Transverse colon (tissue), 4 donors: ENCODE data around the gene TRIM7. TPM values are rescaled to one million over a fixed set of nuclear protein-coding genes. Genes with fewer than 3 reads are reported as not detected.

Experiments used
- DNase-seq: peaks from one replicate; pipeline ENCODE4 v3.0.0-alpha.2; 2019
- H3K27ac ChIP-seq, 4 donors: fragments of 200-600 bp; sonication (generic); 2 replicates each; pipeline ENCODE4 v1.5.1; 2016 to 2018; ENCODE audit warnings: inconsistent platforms in 4 of 4
- H3K27me3 ChIP-seq: fragments of 200-600 bp; sonication (generic); 2 replicates; pipeline ENCODE4 v1.5.1; 2017; ENCODE audit warnings: inconsistent platforms
- H3K36me3 ChIP-seq, 4 donors: fragments of 200-600 bp; sonication (generic); 2 replicates each; pipeline ENCODE4 v1.5.1; 2017 to 2019; ENCODE audit warnings: inconsistent platforms in 4 of 4
- H3K4me1 ChIP-seq, 4 donors: fragments of 200-600 bp; sonication (generic); 2 replicates each; pipeline ENCODE4 v1.5.1; 2017 to 2020; ENCODE audit warnings: inconsistent platforms in 4 of 4
- H3K4me3 ChIP-seq, 4 donors: fragments of 200-600 bp; sonication (generic); 1 replicate in 1 of 4; 2 replicates in 3 of 4; pipeline versions ENCODE4 v1.5.1 to v1.6.1; 2017 to 2019; ENCODE audit warnings: inconsistent platforms in 4 of 4
- H3K9me3 ChIP-seq, 2 donors: fragments of 200-600 bp; sonication (generic); 2 replicates each; pipeline ENCODE4 v1.5.1; 2017 to 2019; ENCODE audit warnings: inconsistent platforms in 2 of 2
- CTCF ChIP-seq, 5 experiments: fragments of 200-600 bp in 3 of 5; fragments of 450-650 bp in 2 of 5; sonication (generic) in 3 of 5; IDR thresholded peaks; 1 replicate in 2 of 5; 2 replicates in 3 of 5; pipeline ENCODE4 v1.5.1; 2016 to 2017; ENCODE audit warnings: antibody characterized with exemption in 5 of 5, inconsistent platforms in 3 of 5, mild to moderate bottlenecking in 2 of 5, moderate library complexity in 1 of 5
- EP300 ChIP-seq: sonication (generic); formaldehyde crosslinking; IDR thresholded peaks from one replicate; pipeline ENCODE4 v1.6.1; 2017; ENCODE audit warnings: antibody characterized with exemption, low read depth
- POLR2A ChIP-seq: fragments of 450-650 bp; IDR thresholded peaks from one replicate; pipeline ENCODE4 v1.6.1; 2016; ENCODE audit warnings: antibody characterized with exemption, mild to moderate bottlenecking, moderate library complexity
- POLR2AphosphoS5 ChIP-seq, 3 donors: sonication (generic); formaldehyde crosslinking; IDR thresholded peaks; one replicate each; pipeline ENCODE4 v1.6.1; 2016; ENCODE audit warnings: antibody characterized with exemption in 3 of 3
- WGBS, 2 donors: methylation state at CpG; one replicate each; pipeline ENCODE4 v1.1.5; 2018; ENCODE audit warnings: low coverage in 1 of 2; 5-methylcytosine and 5-hydroxymethylcytosine counted together
- in situ Hi-C, 4 donors: fragments of 200-750 bp; cut with MboI; loops; one replicate each; pipeline versions ENCODE4 v1.15.0 to v1.15.1; 2017; ENCODE audit warnings: low sequenced_read_pairs in 3 of 4, low pct_ligation_motif_present in 1 of 4, low pct_unique_long_range_greater_than_20kb in 1 of 4
- intact Hi-C: fragments of 100-400 bp; cut with DNase I; formaldehyde crosslinking; loops from one replicate; pipeline ENCODE4 v1.15.1; 2023; ENCODE audit warnings: low total_unique reads
- total RNA-seq, 4 donors: library from RNA; depleted of rRNA; stranded (reverse); fragments of >200 nt; gene quantifications; one replicate each; pipeline ENCODE4 v1.1.0, GENCODE V29; 2016

The TRIM7 gene
- total RNA-seq, 4 donors from 2014 or later: 2.5 to 16.7 (median 7.5) TPM; not detected in 1

GRCh38 chr5:181186022-181186421 lies 19.0 kb downstream of the TRIM7 start:
- no peak for TF ChIP-seq POLR2AphosphoS5 (IDR thresholded peaks at IDR 0.05)
- no peak for TF ChIP-seq EP300
- no peak for TF ChIP-seq CTCF (IDR thresholded peaks at IDR 0.05)
- TF ChIP-seq POLR2A: no peak
- DNase-seq: no peak
- Histone ChIP-seq H3K4me1 (peaks cover 0 to 32% (median 16%) of the 10 kb centered on the region in 4 donors), H3K27me3 (no peaks in the 10 kb centered on the region), H3K36me3 (no peaks in the 10 kb centered on the region), H3K27ac (no peak overlapping the region), H3K9me3 (no peaks in the 10 kb centered on the region), H3K4me3 (no peak overlapping the region)
- intact Hi-C loops (loop anchor here (10.0 kb wide), 1 partner anchor 59 kb away; the partner anchor contains the start of gene RACK1), in situ Hi-C loops (loop anchor here in 1 of 4 donors (5.0 kb wide), 1 partner anchor 76 kb away; the partner anchor contains the start of gene TRIM52)
- 95% methylated on average over 6 of the region's 6 CpGs; no CpG with 5 or more reads in 1 of the 2 donors for WGBS, 2 donors

GRCh38 chr5:181185560-181185959 lies 19.4 kb downstream of the TRIM7 start:
- Histone ChIP-seq H3K36me3 (no peaks in the 10 kb centered on the region), H3K4me3 (no peak overlapping the region), H3K9me3 (no peaks in the 10 kb centered on the region), H3K27ac (no peak overlapping the region), H3K27me3 (no peaks in the 10 kb centered on the region), H3K4me1 (peaks cover 0 to 32% (median 14%) of the 10 kb centered on the region in 4 donors)
- intact Hi-C loops: loop anchor here (10.0 kb wide), 1 partner anchor 59 kb away; the partner anchor contains the start of gene RACK1
- TF ChIP-seq CTCF (IDR thresholded peaks at IDR 0.05): no peak
- no peak for TF ChIP-seq POLR2A
- TF ChIP-seq EP300: no peak
- no peak for TF ChIP-seq POLR2AphosphoS5 (IDR thresholded peaks at IDR 0.05)
- 60 to 92% methylated on average over 1 to 13 of the region's 13 CpGs for WGBS, 2 donors
- in situ Hi-C loops: loop anchor here in 1 of 4 donors (5.0 kb wide), 1 partner anchor 77 kb away; the partner anchor contains the start of gene TRIM52
- DNase-seq: no peak

GRCh38 chr5:181184845-181185216 lies 20.2 kb downstream of the TRIM7 start:
- in situ Hi-C loops (loop anchor here in 1 of 4 donors (5.0 kb wide), 1 partner anchor 77 kb away; the partner anchor contains the start of gene TRIM52), intact Hi-C loops (loop anchor here (10.0 kb wide), 1 partner anchor 60 kb away; the partner anchor contains the start of gene RACK1)
- no peaks in the 10 kb centered on the region for H3K9me3 ChIP-seq
- H3K4me3 ChIP-seq: peak overlapping the region in 3 of 4 donors; percentile 36 to 51 (median 40)
- TF ChIP-seq POLR2AphosphoS5 (IDR thresholded peaks at IDR 0.05) (no peak), CTCF (IDR thresholded peaks at IDR 0.05) (no peak), EP300 (no peak), POLR2A (no peak)
- H3K27me3 ChIP-seq: no peaks in the 10 kb centered on the region
- peaks cover 0 to 27% (median 9%) of the 10 kb centered on the region in 4 donors for H3K4me1 ChIP-seq
- no peaks in the 10 kb centered on the region for H3K36me3 ChIP-seq
- peak overlapping the region in 1 of 4 donors; percentile 69 for H3K27ac ChIP-seq
- 68 to 83% methylated on average over 10 to 16 of the region's 16 CpGs for WGBS, 2 donors
- no peak for DNase-seq

GRCh38 chr5:181182651-181183050 lies 22.3 kb downstream of the TRIM7 start:
- no peaks in the 10 kb centered on the region for H3K9me3 ChIP-seq
- WGBS, 2 donors: 69 to 82% methylated on average over 5 to 12 of the region's 12 CpGs

More at GRCh38 chr5:181182651-181183050, 22.3 kb downstream of the TRIM7 start:
- no peaks in the 10 kb centered on the region for H3K36me3 ChIP-seq
- H3K4me1 ChIP-seq: peaks cover 0 to 21% (median 9%) of the 10 kb centered on the region in 4 donors
- TF ChIP-seq CTCF (IDR thresholded peaks at IDR 0.05) (no peak), EP300 (no peak), POLR2A (no peak), POLR2AphosphoS5 (IDR thresholded peaks at IDR 0.05) (no peak)
- H3K4me3 ChIP-seq: no peak overlapping the region
- H3K27me3 ChIP-seq: peaks cover under 1% of the 10 kb centered on the region
- no peak overlapping the region for H3K27ac ChIP-seq
- intact Hi-C loops: loop anchor here (10.0 kb wide), 1 partner anchor 62 kb away; the partner anchor contains the start of gene RACK1
- in situ Hi-C loops: no loop called here
- DNase-seq: no peak
